ENCODE data around the gene DRAM2.
A peak's percentile ranks its signal among the peaks of the same experiment; 100 is the strongest.

DRAM2 gene

GRCh38 chr1:111145542-111145941, 5.6 kb upstream of the DRAM2 start:
- Histone ChIP-seq H2AFZ (ENCODE audit: low read length) (no peak overlapping the region), H3K36me3 (ENCODE audit: insufficient read depth, low read length) (peaks cover 37% of the 10 kb centered on the region), H3K4me2 (ENCODE audit: low read length) (peak overlapping the region; percentile 46), H3K27ac (ENCODE audit: low read depth, low read length, poor library complexity, severe bottlenecking) (peak overlapping the region; percentile 34), H3K9me3 (ENCODE audit: low read length) (no peaks in the 10 kb centered on the region), H3K27me3 (ENCODE audit: insufficient read depth, low read length) (no peaks in the 10 kb centered on the region), H4K20me1 (ENCODE audit: insufficient read depth, low read length) (no peaks in the 10 kb centered on the region), H3K4me1 (ENCODE audit: insufficient read depth, low read length, severe bottlenecking) (peaks cover 96% of the 10 kb centered on the region), H3F3A (ENCODE audit: insufficient read depth, low read length) (no peaks in the 10 kb centered on the region), H3K9me2 (ENCODE audit: low read depth, low read length) (no peaks in the 10 kb centered on the region), H3K9ac (ENCODE audit: low read length) (peak overlapping the region; percentile 45; the same call in 1 of the 2 replicates), H3K79me2 (ENCODE audit: insufficient read depth, low read length) (peaks cover 100% of the 10 kb centered on the region), H3K4me3 (ENCODE audit: low read depth, low read length, poor library complexity, severe bottlenecking) (peak overlapping the region; percentile 16)
- TF ChIP-seq EZH2 (IDR thresholded peaks at IDR 0.05; ENCODE audit: borderline replicate concordance, low read length) (no peak), CTCF (IDR thresholded peaks at IDR 0.05; ENCODE audit: low read length) (no peak)

- H3F3A ChIP-seq (ENCODE audit: insufficient read depth, low read length) = no peaks in the 10 kb centered on the region
- H3K9me3 ChIP-seq (ENCODE audit: low read length) = no peaks in the 10 kb centered on the region
- no peak overlapping the region for H2AFZ ChIP-seq (ENCODE audit: low read length)
- H3K4me3 ChIP-seq (ENCODE audit: low read depth, low read length, poor library complexity, severe bottlenecking) = peak overlapping the region; percentile 84
- peaks cover 84% of the 10 kb centered on the region for H3K4me1 ChIP-seq (ENCODE audit: insufficient read depth, low read length, severe bottlenecking)
- H3K9me2 ChIP-seq (ENCODE audit: low read depth, low read length) = no peaks in the 10 kb centered on the region
- H3K27me3 ChIP-seq (ENCODE audit: insufficient read depth, low read length) = no peaks in the 10 kb centered on the region
- H3K79me2 ChIP-seq (ENCODE audit: insufficient read depth, low read length) = peaks cover 93% of the 10 kb centered on the region
- peaks cover 21% of the 10 kb centered on the region for H3K36me3 ChIP-seq (ENCODE audit: insufficient read depth, low read length)
- no peak for TF ChIP-seq EZH2 (IDR thresholded peaks at IDR 0.05; ENCODE audit: borderline replicate concordance, low read length)
- no peak for TF ChIP-seq CTCF (IDR thresholded peaks at IDR 0.05; ENCODE audit: low read length)
- peak overlapping the region; percentile 97 for H3K4me2 ChIP-seq (ENCODE audit: low read length)
- no peaks in the 10 kb centered on the region for H4K20me1 ChIP-seq (ENCODE audit: insufficient read depth, low read length)
- H3K27ac ChIP-seq (ENCODE audit: low read depth, low read length, poor library complexity, severe bottlenecking) = peak overlapping the region; percentile 85
- H3K9ac ChIP-seq (ENCODE audit: low read length) = peak overlapping the region; percentile 92
Measured at GRCh38 chr1:111142356-111142975, 2.6 kb upstream of the DRAM2 start.

- peaks cover 85% of the 10 kb centered on the region for H3K79me2 ChIP-seq (ENCODE audit: insufficient read depth, low read length)
- H3K27ac ChIP-seq (ENCODE audit: low read depth, low read length, poor library complexity, severe bottlenecking) = peak overlapping the region; percentile 85
- peaks cover 27% of the 10 kb centered on the region for H3K36me3 ChIP-seq (ENCODE audit: insufficient read depth, low read length)
- H2AFZ ChIP-seq (ENCODE audit: low read length) = no peak overlapping the region
- H3F3A ChIP-seq (ENCODE audit: insufficient read depth, low read length) = no peaks in the 10 kb centered on the region
- no peaks in the 10 kb centered on the region for H3K27me3 ChIP-seq (ENCODE audit: insufficient read depth, low read length)
- H3K4me3 ChIP-seq (ENCODE audit: low read depth, low read length, poor library complexity, severe bottlenecking) = peak overlapping the region; percentile 84
- H3K9me2 ChIP-seq (ENCODE audit: low read depth, low read length) = no peaks in the 10 kb centered on the region
- H3K4me2 ChIP-seq (ENCODE audit: low read length) = peak overlapping the region; percentile 97
- peaks cover 75% of the 10 kb centered on the region for H3K4me1 ChIP-seq (ENCODE audit: insufficient read depth, low read length, severe bottlenecking)
- H4K20me1 ChIP-seq (ENCODE audit: insufficient read depth, low read length) = no peaks in the 10 kb centered on the region
- TF ChIP-seq EZH2 (IDR thresholded peaks at IDR 0.05; ENCODE audit: borderline replicate concordance, low read length) (no peak), CTCF (IDR thresholded peaks at IDR 0.05; ENCODE audit: low read length) (no peak)
- peak overlapping the region; percentile 92 for H3K9ac ChIP-seq (ENCODE audit: low read length)
- H3K9me3 ChIP-seq (ENCODE audit: low read length) = no peaks in the 10 kb centered on the region
Measured at GRCh38 chr1:111141245-111142220, 1.6 kb upstream of the DRAM2 start.

Data from OCI-LY1 (cell line).